Calu3 (cell line): Measurements from ENCODE around the gene OR5AR1. TPM values are rescaled to one million over a fixed set of nuclear protein-coding genes. Genes with fewer than 3 reads are reported as not detected.

Experiments used
- BruUV-seq: library from RNA; stranded (reverse); fragments of 400-500 nt; replicated peaks from 2 replicates; lab custom pipeline; 2021; lab: Mats Ljungman, UMichigan
- CTCF ChIA-PET: fragments of 300-600 bp; sonication (Branson Sonifier 250); formaldehyde crosslinking; loops from one replicate; lab custom pipeline; 2022; ENCODE audit warnings: antibody characterized with exemption; lab: Charles Lee
- DNase-seq: peaks from one replicate; pipeline ENCODE4 v3.0.0; 2022
- H3K27ac Mint-ChIP-seq: one replicate; pipeline ENCODE4 v1.8.0; 2022; ENCODE audit warnings: mixed read lengths; ENCODE audit not compliant: unreplicated experiment
- H3K27me3 Mint-ChIP-seq: one replicate; pipeline ENCODE4 v1.8.0; 2022; ENCODE audit warnings: mixed read lengths; ENCODE audit not compliant: unreplicated experiment
- H3K36me3 Mint-ChIP-seq: one replicate; pipeline ENCODE4 v1.8.0; 2022; ENCODE audit warnings: mild to moderate bottlenecking, moderate library complexity, mixed read lengths; ENCODE audit not compliant: insufficient read depth, unreplicated experiment
- H3K4me1 Mint-ChIP-seq: one replicate; pipeline ENCODE4 v1.8.0; 2022; ENCODE audit warnings: mild to moderate bottlenecking, low read depth, mixed read lengths; ENCODE audit not compliant: unreplicated experiment
- H3K4me3 Mint-ChIP-seq: one replicate; pipeline ENCODE4 v1.8.0; 2022; ENCODE audit warnings: mild to moderate bottlenecking, low read depth, moderate library complexity, mixed read lengths; ENCODE audit not compliant: unreplicated experiment
- H3K9me3 Mint-ChIP-seq: one replicate; pipeline ENCODE4 v1.8.0; 2022; ENCODE audit warnings: low read depth, mixed read lengths; ENCODE audit not compliant: unreplicated experiment
- CTCF ChIP-seq: fragments of 200-600 bp; IDR thresholded peaks from one replicate; pipeline ENCODE4 v1.8.0; 2022; ENCODE audit warnings: antibody characterized with exemption; ENCODE audit not compliant: unreplicated experiment
- intact Hi-C: fragments of 100-400 bp; cut with micrococcal nuclease; formaldehyde crosslinking; loops from one replicate; pipeline ENCODE4 v1.10.0; 2022; ENCODE audit not compliant: unreplicated experiment
- total RNA-seq: library from RNA; stranded (reverse); gene quantifications from 2 replicates; pipeline ENCODE4 v1.2.3, GENCODE V29; 2022

Gene OR5AR1
- total RNA-seq, 1 experiment from 2014 or later: not detected

- Mint-ChIP-seq H3K4me1 (no peaks in the 10 kb centered on the region), H3K27ac (no peak overlapping the region), H3K27me3 (peaks cover 13% of the 10 kb centered on the region), H3K9me3 (peaks cover 6% of the 10 kb centered on the region), H3K36me3 (no peaks in the 10 kb centered on the region), H3K4me3 (no peak overlapping the region)
- intact Hi-C loops: no loop called here
- CTCF ChIA-PET: no interaction called here
- no peak for TF ChIP-seq CTCF
- no TSS peak for BruUV-seq
- no peak for DNase-seq
Observed at GRCh38 chr11:56714206-56714605, 50.7 kb downstream of the OR5AR1 start.

Other genes with a start within 250 kb of the OR5AR1 start
- not detected in 2 replicates for gene OR5M3, start 190.3 kb upstream of the OR5AR1 start, total RNA-seq
- not detected in 2 replicates for gene OR5M8, start 172.3 kb upstream of the OR5AR1 start, total RNA-seq
- not detected in 2 replicates for gene OR5M11, start 120.4 kb upstream of the OR5AR1 start, total RNA-seq
- gene OR5M10, start 86.0 kb upstream of the OR5AR1 start, total RNA-seq: not detected in 2 replicates
- not detected in 2 replicates for gene OR5M1, start 48.8 kb upstream of the OR5AR1 start, total RNA-seq
- not detected in 2 replicates for gene OR5AP2, start 21.2 kb upstream of the OR5AR1 start, total RNA-seq
- gene OR9G1, start 35.4 kb downstream of the OR5AR1 start, total RNA-seq: not detected in 2 replicates
- not detected in 2 replicates for gene OR9G4, start 85.0 kb downstream of the OR5AR1 start, total RNA-seq